ENCODE data around the gene STEAP3.
A peak's percentile ranks its signal among the peaks of the same experiment; 100 is the strongest.

STEAP3 gene

DNA sequence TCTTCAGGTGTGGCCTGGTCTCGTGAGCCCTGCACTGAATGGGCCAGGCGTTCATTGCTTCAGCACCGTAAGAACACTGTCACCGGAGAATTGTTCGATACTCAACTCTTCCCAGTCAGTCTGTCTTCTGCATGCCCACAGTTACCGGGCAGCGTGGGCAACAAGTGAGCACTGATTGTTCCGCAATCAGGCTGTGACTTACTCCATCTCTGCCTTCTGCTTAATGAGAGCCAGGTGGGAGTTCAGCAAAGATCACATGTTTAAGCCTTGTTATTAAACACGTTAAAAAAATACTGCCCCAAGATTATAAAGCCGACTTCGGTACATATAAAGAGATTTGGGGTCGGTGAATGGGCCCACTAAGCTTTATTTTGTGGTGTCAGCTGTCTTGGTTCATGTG, 3.7 kb downstream of the STEAP3 start:
- DNase-seq, result peak in 1 of 2 donors; percentile 4

GRCh38 chr2:119228136-119228535, 4.5 kb downstream of the STEAP3 start:
- DNase-seq, result no peak

DNA sequence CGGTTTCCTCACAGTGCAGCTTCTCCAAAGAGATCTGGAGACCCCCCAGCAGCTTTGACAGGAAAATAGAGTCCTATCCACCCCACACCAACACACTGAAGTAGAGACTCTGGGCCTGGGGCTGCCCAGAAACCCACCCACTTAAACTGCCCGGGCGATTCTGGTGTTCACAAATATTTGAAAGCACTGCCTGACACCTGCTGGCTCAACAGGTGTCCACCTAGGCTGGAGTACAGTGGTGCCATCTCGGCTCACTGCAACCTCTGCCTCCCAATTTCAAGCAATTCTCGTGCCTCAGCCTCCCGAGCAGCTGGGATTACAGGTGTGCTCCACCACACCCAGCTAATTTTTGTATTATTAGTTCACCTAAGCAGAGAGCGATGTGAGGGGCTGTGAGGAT, 5.3 kb downstream of the STEAP3 start:
- no peak for DNase-seq

GRCh38 chr2:119229716-119230115, 6.1 kb downstream of the STEAP3 start:
- no peak for DNase-seq

DNA sequence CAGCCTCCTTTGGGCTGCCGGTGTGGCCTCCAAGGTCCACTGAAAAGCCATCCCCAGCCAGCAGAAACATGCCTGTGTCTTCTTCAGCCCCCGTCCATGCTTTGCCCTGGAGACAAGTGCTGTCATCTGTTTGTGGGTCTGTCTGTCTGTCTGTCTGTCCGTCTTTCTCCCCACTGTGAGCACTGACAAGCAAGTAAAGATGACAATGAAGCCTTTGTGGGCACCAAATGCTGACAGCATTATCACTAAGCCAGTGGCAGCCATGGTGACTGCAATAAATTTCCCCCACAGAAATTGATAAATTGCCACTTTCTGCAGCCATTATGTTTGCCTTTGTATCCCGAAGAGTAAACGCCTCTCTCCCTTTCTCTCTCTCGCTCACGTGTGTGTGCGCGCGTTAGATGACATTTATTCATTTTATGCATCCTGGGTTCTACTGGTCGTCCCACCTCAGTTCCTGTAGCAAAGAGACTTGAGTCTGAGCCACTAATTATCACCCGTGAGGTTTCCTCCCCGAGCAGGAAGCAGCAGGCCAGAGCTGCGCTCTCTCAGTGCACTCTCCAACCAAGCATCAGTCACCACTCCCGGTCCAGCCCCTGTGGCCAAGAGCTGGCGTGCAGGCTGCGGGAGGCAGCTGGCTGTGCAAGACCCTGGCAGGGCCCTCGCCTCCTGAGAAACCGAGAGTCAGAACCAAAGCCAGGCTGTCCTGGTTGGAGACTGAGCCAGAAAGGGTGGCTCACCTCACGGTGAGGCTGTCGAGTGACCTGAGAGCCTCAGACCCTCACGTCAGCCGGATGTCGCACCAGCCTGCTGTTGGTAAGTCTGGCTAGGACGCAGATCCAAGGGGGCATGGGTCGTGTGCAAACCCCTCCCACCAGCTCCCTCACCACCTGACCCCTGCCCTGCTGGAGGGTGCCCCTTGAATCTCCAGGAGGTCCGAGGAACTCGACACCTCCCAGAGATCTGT, 6.9 kb downstream of the STEAP3 start:
- DNase-seq, result no peak

DNA sequence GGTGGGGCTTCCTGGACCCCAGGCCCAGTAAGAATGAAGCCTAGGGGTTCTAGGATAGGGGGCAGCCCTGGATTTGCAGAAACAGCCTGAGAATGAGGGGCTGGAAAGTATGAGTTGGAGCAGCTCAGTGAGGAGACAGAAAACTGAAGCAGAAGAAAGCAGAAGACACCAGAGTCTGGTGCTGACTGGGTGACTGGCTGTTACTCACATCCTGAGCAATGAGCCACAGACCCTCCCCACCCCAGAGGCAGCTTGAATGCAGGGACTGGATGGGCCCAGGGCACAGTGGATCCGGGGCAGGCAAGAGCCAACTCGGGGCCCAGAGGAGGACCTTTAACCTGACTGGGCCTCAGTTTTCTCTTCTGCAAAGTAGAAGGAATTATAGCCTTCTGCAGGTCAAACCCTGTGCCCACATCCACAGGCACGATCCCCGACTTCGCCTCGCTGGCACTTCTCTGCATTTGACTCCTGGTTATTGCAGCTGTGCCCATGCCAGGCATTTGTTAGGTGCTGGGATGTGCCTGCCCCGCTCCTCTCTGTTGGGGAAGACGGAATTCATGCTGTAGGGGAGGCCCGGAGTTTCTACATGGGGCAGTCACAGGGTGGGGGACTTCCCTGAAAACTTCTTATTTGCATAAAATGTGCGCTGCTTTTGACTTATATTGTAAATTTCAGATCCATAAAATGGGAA, 8.5 kb downstream of the STEAP3 start:
- peak in 1 of 2 donors; percentile 8 for DNase-seq

DNA sequence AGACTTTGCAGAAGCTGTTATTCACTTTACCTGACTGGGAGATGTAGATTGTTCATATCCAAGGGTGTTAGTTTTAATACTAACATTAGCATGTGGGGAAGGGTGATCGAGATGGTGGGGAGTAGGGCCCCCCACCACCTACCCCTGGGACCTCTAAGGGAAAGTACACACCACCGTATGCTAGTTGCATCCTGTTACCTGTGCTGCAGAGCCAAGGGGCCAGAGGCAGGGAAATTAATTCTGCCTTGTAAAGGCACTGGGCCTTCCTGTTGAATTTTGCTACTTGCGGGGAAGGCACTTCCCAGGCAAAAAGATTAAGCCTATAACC, 9.0 kb downstream of the STEAP3 start:
- no peak for DNase-seq

- DNase-seq, result no peak
Measured at GRCh38 chr2:119233326-119234020, 9.8 kb downstream of the STEAP3 start.

- peak in 1 of 2 donors; percentile 14 for DNase-seq
Measured at GRCh38 chr2:119234021-119235019, 10.7 kb downstream of the STEAP3 start.

DNA sequence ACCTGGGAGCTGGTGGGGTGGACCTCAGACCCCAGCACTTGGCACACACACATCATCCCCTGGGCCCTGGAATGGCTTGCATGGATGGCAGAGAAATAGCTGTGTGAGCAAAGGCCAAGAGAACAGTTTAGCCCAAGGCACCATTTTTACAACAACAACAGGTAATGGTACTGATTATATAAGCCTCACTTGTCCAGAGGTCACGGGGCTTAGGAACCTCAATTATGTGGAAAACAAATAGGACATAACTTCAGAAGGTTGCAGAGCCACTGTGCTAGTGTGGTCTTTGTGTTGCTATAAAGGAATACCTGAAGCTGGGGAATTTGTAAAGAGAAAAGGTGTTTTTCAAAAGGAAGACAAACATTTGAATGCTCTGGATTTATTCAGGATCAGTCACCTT, 13.2 kb downstream of the STEAP3 start:
- no peak for DNase-seq

DNA sequence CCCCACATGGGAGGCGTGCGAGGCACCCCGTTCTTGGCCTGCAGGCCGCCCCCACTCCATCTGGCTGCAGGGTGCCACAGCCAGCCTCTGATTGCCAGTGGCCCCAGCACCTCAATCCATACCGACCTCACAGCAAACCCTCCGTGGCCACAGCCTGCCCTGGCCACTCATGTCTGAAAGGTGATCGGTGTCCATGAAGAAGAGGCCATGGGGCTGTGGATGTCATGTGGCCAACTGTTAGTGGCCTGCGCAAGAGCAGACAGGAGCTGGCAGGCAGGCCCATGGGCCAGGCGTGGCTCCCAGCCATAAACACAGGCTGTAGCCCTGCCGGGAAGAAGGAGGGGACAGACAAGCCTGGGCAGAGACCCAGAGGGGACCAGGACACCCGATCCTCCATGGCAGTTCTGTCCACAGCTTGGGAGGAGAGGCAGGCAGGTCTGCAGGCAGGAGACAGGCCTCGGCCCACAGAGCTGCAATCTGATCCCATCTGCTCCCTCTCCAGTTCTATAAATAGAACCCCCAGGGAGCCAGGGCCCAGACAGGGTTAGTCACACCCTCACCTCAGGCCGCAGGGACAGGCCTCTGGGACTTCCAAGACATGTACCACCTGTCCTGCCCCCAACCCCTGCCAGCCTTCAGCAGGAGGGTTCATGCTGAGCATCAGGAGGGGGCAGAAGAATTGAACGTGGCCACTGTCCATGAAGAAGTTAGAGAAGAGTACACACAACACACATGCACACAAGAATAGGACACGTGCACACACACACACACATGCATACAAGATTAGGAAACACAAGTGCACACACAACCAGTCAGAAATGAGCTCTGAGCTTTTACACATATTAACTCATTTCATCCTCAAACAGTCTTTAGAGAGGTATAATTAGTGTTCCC, 16.9 kb downstream of the STEAP3 start:
- DNase-seq, result no peak

DNA sequence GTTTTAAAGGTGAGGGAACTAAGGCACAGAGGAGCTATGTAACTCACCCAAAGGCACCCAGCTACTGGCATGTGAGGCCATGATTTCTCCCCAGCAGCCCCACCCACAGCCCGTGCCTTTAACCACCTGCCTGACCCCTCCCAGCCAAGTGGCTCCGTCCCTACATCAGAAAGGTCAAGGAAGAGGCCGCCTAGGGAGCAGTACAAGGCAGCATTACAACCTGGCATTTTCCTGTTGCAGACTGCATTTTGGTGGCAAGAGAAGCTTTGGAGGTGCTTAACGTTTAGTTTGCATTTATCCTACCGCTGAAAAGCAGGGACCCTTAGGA, 17.5 kb downstream of the STEAP3 start:
- DNase-seq, result no peak

GRCh38 chr2:119242276-119243119, 18.9 kb downstream of the STEAP3 start:
- DNase-seq, result no peak

GRCh38 chr2:119243621-119244020, 20.0 kb downstream of the STEAP3 start:
- DNase-seq, result no peak

DNA sequence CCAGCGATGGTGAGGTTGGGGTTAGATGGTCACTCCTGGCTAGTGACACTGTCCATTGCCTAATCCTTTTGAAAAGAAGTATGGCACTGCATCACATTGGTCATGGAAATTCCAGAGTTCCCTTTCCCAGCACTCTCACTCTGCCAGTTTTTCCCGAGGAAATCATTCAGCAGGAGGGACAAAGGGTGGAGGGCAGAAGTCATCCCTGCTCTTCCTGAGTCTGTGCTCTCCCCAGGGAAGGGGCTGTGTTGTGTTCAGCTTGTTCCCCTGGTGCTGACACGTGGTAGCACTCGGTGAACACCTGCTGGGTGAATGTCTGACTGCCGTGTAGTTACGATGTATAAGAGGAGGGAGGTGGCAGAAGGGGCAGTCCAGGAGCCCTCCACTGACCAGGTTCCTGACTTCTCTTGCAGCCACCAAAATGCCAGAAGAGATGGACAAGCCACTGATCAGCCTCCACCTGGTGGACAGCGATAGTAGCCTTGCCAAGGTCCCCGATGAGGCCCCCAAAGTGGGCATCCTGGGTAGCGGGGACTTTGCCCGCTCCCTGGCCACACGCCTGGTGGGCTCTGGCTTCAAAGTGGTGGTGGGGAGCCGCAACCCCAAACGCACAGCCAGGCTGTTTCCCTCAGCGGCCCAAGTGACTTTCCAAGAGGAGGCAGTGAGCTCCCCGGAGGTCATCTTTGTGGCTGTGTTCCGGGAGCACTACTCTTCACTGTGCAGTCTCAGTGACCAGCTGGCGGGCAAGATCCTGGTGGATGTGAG, 21.6 kb downstream of the STEAP3 start:
- DNase-seq, result no peak

- no peak for DNase-seq
Measured at GRCh38 chr2:119245841-119246230, 22.2 kb downstream of the STEAP3 start.

DNA sequence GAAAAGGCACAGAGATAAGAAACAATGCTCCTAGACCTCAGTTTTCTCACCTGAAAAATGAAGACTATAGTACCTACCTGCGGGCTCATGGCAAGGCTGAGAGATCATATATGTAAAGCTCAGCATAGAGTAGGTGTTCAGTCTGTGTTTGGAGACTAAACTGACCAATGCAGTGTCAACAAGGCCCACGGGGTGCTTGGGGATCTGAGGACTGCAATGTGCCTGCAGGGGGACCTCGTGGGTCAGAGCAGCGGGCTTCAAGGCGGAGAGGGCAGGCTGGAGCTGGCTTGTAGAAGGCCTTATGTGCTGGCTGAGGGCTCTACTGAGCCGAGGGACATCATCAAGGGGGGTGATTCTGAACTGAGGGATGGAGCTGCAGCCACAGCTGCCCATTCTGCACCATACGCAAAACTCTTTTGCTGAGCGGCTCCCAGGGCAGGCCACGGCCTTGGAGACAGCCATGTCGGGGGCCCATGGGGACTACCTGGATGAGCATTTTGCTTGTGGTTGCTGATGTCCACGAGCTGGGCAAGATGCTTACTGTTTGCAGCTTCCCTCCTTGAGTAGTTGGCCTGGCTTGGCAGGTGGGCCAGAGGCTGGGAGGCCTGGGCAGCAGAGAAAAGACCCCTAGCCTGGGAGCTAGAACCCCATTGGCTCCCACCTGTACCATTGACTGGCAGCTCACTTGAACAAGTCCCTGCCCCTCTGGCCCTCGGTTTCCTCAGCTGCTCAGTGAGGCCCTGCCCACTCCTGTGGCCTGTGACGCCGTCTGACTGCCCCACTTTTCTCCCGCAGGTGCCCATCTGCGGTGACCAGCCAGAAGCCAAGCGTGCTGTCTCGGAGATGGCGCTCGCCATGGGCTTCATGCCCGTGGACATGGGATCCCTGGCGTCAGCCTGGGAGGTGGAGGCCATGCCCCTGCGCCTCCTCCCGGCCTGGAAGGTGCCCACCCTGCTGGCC, 23.5 kb downstream of the STEAP3 start:
- no peak for DNase-seq

DNA sequence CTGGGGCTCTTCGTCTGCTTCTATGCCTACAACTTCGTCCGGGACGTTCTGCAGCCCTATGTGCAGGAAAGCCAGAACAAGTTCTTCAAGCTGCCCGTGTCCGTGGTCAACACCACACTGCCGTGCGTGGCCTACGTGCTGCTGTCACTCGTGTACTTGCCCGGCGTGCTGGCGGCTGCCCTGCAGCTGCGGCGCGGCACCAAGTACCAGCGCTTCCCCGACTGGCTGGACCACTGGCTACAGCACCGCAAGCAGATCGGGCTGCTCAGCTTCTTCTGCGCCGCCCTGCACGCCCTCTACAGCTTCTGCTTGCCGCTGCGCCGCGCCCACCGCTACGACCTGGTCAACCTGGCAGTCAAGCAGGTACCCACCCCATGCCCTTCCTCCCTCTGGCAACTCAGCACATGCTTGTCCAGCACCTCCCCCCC, 24.2 kb downstream of the STEAP3 start:
- DNase-seq, result no peak
